GM21390 (cell line): ENCODE measurements around the gene PLEK.
"Not testable (repeated sequence)": the region's sequence is repeated elsewhere in the genome, so short reads cannot be mapped to it uniquely, and the experiment has no call there.

Source experiments
- ATAC-seq: cut with Tn5 transposase; IDR thresholded peaks from one replicate; pipeline ENCODE4 v1.9.1; 2021; ENCODE audit not compliant: unreplicated experiment

PLEK gene

DNA sequence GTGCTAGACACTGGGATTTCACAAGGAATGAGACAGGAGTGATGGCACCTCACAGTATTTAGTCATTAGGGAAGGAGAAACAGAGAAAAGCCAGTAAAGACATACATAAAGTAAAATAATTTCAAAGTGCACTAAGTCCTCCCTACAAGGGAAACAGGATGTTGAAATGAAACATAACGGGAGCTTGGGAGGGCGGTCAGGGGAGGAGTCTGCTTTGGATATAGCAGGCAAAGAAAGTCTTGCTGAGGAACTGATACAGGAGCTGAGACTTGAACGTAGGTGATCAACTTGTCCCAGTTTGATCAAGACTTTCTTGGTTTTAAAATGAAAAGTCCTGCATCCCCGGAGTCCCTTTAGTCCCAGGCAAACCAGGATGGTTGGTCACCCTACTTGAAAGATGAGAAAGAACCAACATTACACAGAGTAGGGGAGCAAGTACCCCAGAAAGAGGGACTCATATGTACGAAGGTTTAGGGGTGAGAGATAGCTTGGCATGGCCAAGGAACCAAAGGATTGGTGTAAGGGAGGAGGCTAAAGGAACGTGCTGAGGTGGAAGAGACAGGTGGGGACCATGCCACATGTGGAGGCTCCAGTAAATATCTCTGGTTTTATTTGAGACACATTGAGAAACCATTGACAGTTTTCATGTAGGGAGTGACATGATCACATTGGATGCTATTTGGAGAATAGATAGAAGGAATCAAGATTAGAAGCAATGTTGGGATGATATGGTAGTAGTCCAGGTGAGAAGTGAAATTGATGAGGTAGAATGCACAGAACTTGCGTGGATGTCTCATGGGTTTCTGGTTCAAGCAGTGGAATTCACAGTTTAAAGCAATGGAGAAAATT is 73.6 kb downstream of the PLEK start:
- no peak for ATAC-seq

DNA sequence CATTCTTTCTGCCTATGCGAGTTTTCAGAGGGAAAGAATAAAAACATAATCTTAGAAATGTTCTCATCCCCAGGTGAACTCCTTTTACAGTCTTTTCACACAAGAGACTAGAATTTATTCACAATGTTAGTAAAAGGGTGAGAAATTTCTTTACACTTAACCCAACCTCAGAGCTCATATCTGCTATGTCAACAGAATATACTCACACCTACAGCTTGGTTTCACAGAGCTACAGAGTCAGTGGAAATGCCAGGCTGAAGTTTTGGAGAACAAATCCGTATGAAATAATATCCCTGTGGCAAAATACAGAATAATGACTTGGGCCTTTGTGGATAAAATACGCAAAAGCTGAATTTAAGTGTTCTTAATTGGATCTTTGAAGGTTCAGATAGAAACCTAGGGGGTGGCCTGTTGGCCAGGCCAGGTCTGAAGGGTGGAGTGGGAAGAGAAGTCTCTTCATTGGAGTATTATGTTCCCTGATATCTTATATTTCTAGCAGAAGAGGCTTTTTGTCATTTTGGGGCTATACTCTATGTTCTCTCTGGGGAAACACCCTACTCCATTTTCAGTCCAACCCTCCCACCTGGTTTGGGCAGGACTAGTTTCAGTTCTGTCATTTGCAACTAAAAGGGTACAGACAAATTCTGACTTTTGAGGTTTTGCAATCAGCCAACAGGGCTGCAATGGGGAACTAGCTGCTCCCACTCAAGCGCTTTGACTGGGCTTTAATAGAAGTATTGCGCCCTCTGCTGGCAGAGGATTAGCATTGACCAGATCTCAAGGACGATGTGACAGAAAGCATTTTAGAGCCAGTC is 76.3 kb downstream of the PLEK start:
- peak; percentile 96 for ATAC-seq

DNA sequence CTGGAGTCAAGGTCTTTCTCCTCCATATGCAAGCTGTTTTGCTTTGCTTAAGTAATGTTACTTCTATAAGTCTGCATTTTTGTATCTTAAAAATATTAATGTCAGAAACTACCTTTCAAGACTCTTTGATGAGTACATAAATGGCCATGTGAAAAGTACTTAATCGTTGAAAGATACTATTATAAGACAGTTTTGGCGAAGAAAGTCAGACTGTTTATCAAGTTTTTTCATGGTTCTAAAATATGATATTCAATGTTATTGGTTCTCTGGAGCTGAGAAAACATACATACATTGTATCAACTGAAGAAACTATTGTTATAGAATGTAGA is 76.9 kb downstream of the PLEK start:
- ATAC-seq: no peak

DNA sequence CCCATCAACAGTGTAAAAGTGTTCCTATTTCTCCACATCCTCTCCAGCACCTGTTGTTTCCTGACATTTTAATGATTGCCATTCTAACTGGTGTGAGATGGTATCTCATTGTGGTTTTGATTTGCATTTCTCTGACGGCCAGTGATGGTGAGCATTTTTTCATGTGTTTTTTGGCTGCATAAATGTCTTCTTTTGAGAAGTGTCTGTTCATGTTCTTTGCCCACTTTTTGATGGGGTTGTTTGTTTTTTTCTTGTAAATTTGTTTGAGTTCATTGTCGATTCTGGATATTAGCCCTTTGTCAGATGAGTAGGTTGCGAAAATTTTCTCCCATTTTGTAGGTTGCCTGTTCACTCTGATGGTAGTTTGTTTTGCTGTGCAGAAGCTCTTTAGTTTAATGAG is 81.3 kb downstream of the PLEK start:
- ATAC-seq: not testable (repeated sequence)
